Activated CD4-positive, alpha-beta T cell treated with anti-CD3 and anti-CD28 coated beads, Interleukin-2, Interleukin-6, amounts not matched to agents 100 ng/mL and 50 ng/mL, durations not matched to agents 16 hours and 8 hours (primary cell): Measurements from ENCODE around the gene CHST2.
"Not testable (repeated sequence)": the region's sequence is repeated elsewhere in the genome, so short reads cannot be mapped to it uniquely, and the experiment has no call there.

Experiments used
- DNase-seq: peaks from one replicate; pipeline ENCODE4 v3.0.0-alpha.2; 2020

Gene CHST2, protein sequence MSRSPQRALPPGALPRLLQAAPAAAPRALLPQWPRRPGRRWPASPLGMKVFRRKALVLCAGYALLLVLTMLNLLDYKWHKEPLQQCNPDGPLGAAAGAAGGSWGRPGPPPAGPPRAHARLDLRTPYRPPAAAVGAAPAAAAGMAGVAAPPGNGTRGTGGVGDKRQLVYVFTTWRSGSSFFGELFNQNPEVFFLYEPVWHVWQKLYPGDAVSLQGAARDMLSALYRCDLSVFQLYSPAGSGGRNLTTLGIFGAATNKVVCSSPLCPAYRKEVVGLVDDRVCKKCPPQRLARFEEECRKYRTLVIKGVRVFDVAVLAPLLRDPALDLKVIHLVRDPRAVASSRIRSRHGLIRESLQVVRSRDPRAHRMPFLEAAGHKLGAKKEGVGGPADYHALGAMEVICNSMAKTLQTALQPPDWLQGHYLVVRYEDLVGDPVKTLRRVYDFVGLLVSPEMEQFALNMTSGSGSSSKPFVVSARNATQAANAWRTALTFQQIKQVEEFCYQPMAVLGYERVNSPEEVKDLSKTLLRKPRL

DNA sequence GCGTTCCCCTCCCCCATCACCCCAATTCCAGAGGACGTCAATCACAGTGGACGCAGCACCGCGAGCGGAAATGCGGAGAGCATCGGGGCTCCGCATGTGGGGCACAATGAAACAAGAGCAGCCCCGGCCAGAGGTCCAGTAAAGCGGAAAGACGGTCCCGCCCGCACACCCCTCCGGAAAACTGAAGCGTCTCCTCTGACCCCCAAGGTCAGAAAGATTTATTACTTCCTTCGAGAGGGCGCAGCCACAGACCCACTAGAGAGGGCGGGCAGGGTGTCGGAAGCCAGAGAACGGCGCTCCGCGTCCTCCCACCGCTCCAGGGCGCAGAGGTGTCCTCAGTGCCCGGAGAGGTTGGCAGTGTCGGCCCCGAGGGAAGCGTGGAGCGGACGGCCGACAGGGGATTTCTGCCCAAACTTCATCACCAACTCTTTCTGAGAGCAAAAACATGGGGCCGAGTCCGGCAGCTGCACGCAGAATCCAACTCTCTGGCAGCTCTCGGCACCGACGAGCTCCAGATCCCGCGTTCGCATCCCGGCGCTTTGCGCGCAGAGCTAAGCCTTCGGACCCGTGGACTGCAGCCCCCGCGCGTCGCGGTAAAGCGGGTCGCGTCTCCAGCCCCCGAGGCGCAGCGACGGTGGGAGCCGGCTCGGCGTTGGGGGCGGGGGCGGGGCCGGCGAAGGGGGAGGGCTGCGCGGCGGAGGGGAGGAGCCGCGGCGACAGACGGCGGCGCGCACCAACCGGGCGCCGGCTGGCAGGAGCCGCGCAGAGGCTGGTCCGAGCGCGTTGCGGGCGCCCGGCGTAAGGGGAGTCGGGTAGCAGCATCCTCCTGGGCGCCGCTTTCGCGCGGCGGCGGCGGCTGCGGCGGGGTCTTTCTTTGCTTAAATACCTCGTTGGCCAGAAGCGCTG, at the start of gene CHST2:
CHST2 (plus strand) TSS at position 763 of the 906 bp plus-strand sequence. CDS start 1,046 bp downstream, outside the sequence.
- DNase-seq, result peak; percentile 85

DNA sequence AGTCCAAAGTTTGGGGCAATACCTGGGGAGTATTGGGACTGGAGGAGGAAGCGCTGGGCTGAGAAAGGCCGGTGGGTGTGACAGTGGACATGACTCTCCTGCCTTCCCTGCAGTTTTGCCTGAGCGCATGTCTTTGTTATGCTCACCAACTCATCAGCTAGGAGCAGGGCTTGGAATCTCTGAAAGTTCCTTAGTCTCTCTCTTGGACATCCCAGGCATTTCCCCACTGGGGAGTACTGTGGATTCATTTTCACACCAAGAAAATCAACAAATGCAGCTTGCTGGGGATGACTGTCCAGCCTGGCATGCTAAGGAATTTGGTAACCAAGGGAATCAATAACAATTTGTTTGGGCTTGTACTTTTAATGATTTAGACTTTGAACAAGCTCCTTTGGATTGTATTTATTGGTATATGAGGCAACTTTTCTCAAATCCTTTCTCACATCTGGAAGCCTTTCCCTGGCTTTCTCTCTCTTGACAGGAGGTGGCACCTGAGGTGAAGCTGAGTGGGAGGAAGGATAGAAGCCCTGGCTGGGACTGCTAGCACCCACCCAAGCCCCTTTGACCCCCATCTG, 48.5 kb upstream of the CHST2 start:
- DNase-seq, result no peak

DNA sequence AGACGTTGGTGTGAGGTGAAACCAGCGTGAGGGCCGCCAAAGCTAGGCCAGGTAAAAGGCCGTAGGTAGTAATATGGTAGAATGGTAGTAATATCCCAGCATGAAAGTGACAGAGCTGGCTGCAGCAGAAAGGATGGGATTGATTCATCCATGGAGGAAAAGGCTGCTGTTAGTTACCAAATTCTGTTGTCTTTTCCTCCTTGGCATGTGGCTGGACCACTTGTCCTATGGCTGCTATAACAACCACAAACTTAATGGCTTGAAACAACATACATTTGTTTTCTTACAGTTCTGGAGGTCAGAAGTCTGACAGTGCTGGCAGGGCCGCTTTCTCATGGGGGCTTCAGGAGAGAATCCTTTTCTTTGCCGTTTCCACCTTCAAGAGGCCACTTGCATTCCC, 47.8 kb upstream of the CHST2 start:
- DNase-seq, result no peak

DNA sequence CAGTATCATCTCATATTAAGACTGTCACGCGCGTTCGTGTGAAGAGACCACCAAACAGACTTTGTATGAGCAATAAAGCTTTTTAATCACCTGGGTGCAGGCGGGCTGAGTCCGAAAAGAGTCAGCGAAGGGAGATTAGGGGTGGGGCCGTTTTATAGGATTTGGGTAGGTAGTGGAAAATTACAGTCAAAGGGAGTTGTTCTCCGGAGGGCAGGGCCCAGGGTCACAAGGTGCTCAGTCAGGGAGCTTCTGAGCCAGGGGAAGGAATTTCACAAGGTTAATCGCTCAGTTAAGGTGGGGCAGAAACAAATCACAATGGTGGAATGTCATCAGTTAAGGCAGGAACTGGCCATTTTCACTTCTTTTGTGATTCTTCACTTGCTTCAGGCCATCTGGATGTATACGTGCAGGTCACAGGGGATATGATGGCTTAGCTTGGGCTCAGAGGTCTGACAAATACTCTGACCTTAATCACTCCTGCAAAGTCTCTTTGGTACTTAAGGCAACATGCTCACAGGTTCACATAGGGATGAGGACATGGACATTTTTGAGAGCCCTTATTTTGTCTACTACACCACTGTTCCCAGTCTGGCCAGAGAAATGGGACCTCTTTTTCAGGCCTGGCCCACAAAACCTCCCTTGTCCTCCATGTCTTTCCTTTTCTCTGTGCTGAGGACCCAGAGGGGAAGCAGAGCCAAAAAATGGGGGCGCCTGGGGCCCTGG, 47.1 kb upstream of the CHST2 start:
- DNase-seq, result not testable (repeated sequence)

DNA sequence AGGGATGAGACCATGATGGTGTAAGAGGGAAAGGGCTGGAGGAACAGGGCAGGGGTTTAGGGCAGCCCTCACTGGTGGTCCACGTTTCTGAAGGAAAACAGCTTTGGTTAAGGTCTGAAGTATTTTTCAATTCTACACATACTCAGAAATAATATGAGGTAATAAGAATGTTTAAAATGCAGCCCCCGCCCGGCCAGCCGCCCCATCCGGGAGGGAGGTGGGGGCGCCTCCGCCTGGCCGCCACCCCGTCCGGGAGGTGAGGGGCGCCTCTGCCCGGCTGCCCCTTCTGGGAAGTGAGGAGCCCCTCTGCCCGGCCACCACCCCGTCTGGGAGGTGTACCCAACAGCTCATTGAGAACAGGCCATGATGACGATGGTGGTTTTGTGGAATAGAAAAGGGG, 46.0 kb upstream of the CHST2 start:
- DNase-seq, result not testable (repeated sequence)

DNA sequence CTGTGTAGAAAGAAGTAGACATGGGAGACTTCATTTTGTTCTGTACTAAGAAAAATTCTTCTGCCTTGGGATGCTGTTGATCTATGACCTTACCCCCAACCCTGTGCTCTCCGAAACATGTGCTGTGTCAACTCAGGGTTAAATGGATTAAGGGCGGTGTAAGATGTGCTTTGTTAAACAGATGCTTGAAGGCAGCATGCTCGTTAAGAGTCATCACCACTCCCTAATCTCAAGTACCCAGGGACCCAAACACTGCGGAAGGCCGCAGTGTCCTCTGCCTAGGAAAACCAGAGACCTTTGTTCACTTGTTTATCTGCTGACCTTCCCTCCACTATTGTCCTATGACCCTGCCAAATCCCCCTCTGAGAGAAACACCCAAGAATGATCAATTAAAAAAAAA, 45.6 kb upstream of the CHST2 start:
- not testable (repeated sequence) for DNase-seq

DNA sequence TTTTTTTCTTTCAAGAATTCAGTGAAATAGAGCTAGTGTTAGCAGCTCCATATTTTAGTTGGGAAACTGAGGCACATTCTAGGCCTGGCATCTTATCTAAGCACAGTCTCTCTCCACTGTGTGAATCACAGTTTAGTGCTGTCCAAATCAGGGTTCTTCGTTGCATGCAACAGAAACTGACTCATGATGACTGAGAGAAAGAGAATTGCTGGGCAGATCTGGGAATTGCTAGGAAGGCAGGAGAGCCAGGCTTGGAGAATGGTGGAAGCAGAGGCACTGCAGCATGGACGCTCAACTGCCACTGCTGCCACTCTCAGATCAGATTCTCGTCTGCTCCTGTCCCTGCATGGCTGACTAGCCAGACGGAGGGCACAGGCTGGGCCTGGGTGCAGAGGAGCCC, 40.7 kb upstream of the CHST2 start:
- no peak for DNase-seq

DNA sequence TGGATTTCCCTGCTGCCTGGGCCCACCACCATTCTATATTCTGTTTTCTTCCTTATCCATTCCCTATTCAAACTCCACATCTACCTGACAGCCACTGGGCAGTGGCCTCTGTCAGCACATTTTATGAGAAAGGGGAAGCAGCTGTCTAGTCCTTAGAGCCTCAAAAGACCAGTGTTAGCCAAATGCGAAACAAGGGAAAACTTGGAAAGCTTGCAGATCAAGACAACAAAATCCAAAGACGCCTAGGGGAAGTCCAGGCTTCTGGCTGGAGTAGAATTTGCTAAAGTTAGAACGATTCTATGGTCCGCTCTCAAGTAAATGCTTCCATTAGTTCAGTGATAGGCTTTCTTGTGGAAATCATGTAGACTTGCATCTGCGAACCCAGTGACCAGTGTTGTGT, 39.4 kb upstream of the CHST2 start:
- DNase-seq, result no peak

DNA sequence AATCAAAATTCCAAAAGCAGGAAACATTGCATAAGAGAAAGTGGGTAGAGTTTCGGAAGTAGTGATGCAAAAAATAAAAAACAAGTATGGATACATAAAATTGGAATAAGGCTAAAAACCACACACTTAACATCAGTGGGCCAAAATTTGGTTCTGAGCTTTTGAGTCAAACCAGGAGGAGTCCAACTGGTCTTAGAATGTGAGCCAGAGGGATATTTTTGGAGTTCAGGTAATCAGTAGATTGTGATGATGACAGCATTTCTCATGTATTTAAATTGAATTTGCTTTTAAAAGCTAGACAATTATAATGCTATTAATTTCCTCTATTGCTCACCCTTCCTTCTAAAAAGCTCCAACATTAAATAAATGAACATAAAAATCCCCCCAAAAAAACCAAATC, 38.2 kb upstream of the CHST2 start:
- no peak for DNase-seq

DNA sequence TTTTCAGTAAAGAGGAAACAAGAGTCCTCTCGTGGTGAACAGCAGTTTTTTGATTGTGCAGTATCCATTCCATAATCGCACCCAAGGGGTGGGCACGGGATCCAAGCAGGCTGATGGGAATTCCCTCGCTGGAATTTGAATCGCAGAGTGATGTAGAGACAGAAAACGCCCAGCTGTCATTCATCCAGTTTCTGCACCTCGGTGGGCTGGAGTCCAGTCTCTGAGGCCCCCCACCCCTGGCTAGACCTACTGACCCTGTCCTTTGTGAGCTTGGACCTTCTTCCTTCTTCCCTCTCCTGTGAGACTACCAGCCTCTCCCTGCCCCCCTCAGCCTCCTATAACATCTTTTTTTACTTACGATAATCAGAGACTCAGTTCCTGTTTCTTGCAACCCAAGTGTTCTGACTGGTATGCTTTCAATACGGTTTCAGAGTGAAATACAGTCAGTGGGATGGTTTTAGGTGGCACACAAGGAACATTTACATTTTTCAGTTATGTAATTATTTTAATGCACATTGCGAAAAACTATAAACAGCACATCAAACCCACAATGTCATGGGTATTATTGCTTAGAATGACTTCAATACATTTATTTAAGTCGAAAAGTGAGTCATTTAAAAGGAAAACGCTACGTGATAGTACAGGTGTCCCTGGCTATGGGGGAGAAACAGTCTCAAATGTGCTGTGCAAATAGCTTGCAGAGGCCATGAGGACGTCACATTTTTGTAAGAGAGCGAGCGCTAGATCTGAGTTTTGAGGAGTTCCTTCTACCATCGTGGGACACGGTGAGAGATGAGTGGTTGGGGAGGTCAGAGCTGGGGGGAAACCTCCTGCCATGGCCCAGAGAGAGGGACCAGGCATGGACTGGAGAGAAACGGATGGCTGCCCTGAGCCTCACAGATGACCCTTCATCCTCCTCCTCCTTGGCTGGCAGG, 37.5 kb upstream of the CHST2 start:
- DNase-seq, result peak; percentile 65

DNA sequence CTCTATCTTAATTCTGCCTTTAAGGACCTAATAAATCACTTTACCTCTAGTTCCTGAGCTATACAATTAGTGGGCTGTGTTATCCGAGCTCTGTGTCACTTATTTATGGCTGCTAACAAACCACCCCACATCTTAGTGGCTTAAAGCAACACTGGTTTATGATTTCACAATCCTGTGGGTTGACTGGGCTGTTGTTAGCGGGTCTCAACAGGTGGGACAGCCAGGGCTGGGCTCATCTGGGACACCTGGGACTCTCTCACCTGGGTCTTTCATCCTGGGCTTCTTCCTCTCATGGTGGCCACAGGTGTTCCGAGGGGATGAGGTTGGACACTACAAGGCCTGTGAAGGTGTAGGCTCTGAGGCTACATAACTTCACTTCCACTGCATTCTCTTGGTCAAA, 35.8 kb upstream of the CHST2 start:
- DNase-seq, result no peak

DNA sequence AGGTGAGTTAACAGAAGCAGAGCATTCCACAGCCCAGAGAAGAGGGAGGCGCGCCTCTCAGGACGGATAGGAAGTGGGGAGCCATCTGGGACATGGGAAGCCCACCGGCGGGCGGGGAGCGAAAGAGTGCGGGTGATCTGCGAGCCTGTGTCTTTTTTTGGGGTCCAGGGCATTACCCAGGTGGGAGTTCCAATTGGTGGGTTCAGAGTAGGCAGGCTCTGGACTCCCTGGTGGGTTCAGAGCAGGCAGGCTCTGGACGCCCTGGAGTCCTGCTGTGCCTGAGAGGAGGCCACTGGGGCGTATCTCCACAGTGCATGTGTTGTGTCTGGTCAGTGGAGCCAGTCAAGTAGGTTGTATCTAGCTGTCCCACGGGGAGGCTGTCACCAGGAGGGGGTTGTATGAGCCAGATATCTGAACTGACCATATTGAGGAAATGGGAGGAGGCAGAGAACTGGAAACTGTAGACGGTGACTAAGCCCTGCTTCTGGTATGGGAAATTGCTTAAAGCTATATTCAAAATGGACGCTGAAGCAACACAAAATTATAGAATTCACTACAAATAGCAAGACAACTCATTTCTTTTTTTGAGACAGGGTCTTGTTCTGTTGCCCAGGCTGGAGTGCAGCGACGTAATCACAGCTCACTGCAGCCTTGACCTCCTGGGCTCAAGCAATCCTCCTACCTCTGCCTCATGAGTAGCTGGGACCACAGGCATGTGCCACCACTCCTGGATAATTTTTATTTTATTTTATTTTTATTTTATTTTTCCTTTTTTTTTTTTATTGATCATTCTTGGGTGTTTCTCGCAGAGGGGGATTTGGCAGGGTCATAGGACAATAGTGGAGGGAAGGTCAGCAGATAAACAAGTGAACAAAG, 34.5 kb upstream of the CHST2 start:
- DNase-seq, result no peak

DNA sequence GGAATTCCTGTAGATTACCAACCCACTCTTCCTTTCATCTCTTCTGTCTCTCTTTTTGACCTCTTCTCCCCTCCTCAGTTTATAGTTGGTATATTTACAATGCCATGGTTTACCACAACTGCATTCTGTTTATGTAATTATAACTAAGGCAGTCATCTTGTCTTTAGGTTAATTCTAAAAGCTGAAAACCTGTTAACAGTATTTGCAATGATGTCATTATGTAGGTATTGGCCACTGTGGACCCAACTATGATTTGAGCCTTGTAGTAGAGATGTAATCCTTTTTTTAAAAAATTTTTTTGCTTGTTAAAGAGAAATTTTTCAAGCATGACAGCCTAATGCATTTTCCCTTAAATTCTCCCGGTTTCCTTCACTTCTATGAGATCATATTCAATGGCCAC, 30.7 kb upstream of the CHST2 start:
- DNase-seq, result no peak

DNA sequence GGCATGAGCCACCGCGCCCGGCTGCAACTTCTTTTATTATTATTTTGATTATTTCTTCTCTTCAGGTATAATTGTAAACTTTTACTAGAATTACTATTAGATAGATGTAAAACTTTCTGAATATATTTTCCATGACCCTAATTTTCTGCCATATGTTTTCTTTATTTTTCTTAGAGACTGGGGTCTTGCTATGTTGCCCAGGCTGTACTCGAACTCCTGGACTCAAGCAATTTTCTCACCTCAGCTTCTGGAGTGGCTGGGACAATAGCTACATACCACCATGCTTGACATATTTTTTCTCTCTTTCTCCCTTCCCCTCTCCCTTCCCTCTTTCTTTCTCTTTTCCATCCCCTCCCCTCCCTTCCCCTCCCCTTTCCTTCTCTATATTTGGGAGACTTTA, 29.6 kb upstream of the CHST2 start:
- DNase-seq, result no peak

DNA sequence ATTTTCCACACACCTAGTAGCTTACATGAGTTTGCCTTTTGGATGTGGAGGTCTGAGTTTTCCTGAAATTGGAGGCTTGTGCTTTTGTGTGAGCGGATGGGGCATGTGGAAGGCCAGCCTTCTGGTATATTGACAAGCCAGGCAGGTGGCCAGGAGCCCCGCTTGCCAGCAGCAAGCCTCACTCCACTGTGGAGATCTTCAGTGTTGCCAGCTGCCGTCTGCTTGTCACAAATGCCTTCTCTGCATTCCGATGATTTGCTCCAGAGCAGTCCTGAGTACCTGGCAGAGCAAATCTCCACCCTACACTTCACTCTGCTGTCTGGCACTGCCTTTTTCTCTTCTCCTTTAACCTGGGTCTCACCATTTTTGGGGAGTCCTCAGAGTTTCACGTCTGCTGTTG, 29.1 kb upstream of the CHST2 start:
- no peak for DNase-seq

DNA sequence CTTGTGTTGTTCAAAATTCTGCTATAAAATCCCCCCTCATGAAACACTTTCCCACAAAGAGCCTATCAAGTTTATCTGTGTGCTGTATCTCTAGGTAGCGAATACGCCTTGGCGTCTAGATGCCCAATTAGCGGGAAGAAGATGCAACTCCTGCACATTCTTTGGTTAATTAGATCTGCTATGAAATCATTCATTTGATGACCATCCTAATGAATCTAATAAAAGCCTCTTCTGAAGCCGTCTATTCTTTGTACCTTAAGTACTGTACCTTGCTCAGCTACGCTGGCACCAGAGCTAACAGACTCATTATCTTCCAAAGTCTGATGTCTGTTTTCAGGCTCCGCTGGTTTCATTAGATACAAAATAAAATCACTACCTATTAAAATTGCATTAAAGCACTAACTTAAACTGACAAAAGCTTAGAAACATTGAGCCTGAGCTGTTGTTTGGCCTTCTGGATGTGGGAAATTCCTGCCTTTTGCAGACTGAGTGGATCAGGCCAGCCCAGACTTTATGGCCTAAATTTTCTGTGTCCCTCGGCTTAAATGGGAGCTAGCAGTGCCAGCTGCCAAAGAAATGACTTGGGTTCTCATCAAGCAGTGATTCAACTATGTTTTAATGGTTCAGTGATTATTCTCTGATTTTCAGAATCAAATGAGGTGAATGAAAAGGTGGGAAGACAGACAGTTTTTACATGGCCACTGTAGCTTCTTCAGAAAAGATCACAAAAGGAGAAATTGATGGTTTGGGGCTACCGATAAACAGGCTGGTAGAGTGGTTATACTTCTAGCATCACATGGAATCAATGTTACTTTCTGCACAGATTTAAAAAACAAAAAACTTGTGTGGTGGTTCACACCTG, 28.4 kb upstream of the CHST2 start:
- no peak for DNase-seq

DNA sequence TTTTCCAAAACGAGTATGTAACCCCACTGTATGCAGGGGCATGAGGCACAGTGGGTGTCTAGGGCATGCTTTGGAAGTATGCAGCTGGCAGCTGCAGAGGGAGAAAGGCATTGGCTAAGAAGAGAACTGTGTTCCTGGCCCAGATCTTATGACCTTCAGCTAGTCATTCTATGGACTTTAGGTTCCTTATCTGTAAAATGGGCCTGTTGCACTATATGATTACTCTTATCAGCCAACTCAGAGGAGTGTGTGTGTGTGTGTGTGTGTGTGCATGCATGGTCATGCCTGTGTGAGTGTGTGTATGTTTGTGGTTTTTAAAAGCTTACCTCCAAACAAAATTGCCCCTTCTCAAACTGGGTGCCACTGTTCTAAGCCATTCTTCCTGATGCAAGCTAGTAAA, 27.4 kb upstream of the CHST2 start:
- DNase-seq, result no peak

DNA sequence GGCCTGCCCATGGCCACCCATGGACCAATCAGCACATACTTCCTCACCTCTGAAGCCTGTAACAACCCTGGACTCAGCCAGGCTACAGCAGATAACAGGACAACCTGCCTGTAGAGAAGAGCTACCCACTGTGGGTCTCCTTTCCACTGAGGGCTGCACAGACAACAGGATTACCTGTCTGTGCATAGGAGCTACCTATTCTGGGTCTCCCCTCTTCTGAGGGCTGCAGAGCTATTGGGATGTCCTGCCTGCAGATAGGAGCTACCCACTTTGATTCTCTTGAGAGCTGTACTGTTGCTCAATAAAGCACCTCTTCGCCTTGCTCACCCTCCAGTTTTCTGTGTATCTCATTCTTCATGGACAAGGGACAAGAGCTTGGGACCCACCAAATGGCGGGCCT, 23.8 kb upstream of the CHST2 start:
- DNase-seq, result no peak

DNA sequence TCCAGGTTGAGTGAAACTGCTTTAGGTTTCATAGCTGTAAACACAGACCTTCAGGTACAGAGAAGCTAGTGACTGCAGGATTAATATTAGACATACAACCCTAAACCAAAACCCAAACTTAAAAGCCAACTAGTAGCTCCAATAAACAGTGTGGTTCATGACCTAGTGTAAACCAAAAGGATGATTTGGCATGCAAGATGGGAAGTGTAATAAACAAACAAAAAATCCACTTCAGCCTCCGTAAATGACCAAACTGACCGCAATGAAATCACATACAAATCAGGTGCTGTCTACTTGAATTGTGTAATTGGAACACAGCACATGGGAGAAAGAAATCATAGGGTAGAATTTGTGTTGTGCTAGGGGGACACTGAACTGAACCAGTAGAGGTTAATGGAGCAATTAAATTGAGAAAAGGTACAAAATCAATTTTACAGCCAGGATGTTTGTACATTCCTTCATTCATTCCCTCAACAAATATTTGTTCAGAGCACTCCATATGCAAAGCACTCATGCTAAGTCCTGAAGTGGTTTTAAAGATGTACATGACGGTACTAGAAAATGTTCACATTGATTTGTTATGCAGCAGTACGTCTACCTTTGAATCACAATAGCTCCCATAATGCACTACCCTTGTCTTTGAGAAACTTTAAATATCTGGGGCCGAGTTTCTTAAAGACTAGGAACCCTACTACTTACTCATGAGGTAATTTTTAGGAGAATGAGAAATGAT, 21.4 kb upstream of the CHST2 start:
- no peak for DNase-seq
